Chondrocyte (in vitro differentiated cells): ENCODE data around the gene DUSP15. TPM values are rescaled to one million over a fixed set of nuclear protein-coding genes. Genes with fewer than 3 reads are reported as not detected.

Experiments used
- DNase-seq: peaks from one replicate; pipeline ENCODE4 v3.0.0; 2021; ENCODE audit warnings: mixed read lengths, low spot score
- H3K27ac Mint-ChIP-seq: one replicate; pipeline ENCODE4 v1.8.0; 2021; ENCODE audit warnings: mild to moderate bottlenecking, moderate library complexity, mixed read lengths; ENCODE audit not compliant: unreplicated experiment
- H3K27me3 Mint-ChIP-seq: 2 replicates; pipeline ENCODE4 v1.8.0; 2021; ENCODE audit warnings: low read depth, mixed read lengths
- H3K36me3 Mint-ChIP-seq: 2 replicates; pipeline ENCODE4 v1.8.0; 2021; ENCODE audit warnings: low read depth, mixed read lengths
- H3K4me1 Mint-ChIP-seq: 2 replicates; pipeline ENCODE4 v1.8.0; 2021; ENCODE audit warnings: low read depth, mild to moderate bottlenecking, mixed read lengths
- H3K4me3 Mint-ChIP-seq: one replicate; pipeline ENCODE4 v1.8.0; 2021; ENCODE audit warnings: mild to moderate bottlenecking, moderate library complexity, mixed read lengths; ENCODE audit not compliant: unreplicated experiment
- H3K9me3 Mint-ChIP-seq: 2 replicates; pipeline ENCODE4 v1.8.0; 2021; ENCODE audit warnings: low read depth, mixed read lengths
- CTCF ChIP-seq: fragments of 200-600 bp; sonication (generic); IDR thresholded peaks from 2 replicates; pipeline ENCODE4 v1.5.0; 2021; ENCODE audit warnings: antibody characterized with exemption, mild to moderate bottlenecking, moderate library complexity
- total RNA-seq: library from RNA; stranded (reverse); gene quantifications from 3 replicates; pipeline ENCODE4 v1.2.1, GENCODE V29; 2021

DUSP15 gene
- total RNA-seq, 1 donor from 2014 or later, result 11.5 TPM

- no peaks in the 10 kb centered on the region for H3K9me3 Mint-ChIP-seq
- no peak overlapping the region for H3K27ac Mint-ChIP-seq
- peaks cover 8% of the 10 kb centered on the region for H3K4me1 Mint-ChIP-seq
- no peaks in the 10 kb centered on the region for H3K36me3 Mint-ChIP-seq
- no peak overlapping the region for H3K4me3 Mint-ChIP-seq
- peaks cover 2% of the 10 kb centered on the region for H3K27me3 Mint-ChIP-seq
- no peak for TF ChIP-seq CTCF
- DNase-seq, result no peak
Measured at GRCh38 chr20:31827059-31827458, 43.3 kb downstream of the DUSP15 start.

- H3K27me3 Mint-ChIP-seq, result peaks cover 2% of the 10 kb centered on the region
- no peaks in the 10 kb centered on the region for H3K9me3 Mint-ChIP-seq
- no peak for TF ChIP-seq CTCF
- H3K4me3 Mint-ChIP-seq, result no peak overlapping the region
- DNase-seq, result no peak
- no peaks in the 10 kb centered on the region for H3K36me3 Mint-ChIP-seq
- H3K4me1 Mint-ChIP-seq, result peaks cover 12% of the 10 kb centered on the region
- H3K27ac Mint-ChIP-seq, result no peak overlapping the region
Measured at GRCh38 chr20:31826074-31826473, 44.3 kb downstream of the DUSP15 start.

DNA sequence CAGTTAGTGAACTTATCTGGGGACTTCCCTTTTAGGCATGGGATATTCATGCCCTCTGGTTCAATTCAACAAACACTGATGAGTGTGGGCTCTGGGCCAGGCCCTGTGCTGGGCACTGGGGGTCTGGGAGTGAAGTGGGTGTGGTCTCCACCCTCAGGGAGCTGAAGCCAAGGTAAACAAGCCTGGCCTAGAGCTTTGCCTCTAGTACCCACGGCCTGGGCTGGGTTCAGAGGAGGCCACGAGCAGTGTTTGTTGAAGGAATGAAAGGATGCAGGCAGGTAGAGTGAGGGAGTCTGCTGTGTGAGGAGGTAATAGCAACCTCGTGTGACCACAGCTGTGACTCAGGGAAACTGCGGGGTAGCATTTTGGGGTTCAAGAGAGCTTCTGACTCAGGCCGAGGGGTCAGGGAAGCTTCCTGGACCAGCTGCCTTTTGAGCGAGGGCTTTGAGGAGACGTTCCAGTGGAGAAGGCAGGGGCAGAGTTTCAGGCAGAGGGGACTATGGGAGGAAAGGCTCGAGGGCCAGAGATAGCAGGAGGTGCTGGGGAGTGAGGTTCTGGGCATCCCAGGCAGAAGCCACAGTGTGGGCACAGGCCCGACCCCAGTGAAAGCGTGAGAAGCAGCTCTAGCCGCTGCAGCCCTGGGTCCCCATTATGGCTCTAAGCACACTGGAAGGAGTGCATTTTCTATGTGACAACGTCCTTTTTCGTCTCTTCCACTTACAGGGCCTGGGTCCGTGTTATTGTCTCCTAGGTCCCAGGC lies 45.6 kb downstream of the DUSP15 start:
- no peaks in the 10 kb centered on the region for H3K9me3 Mint-ChIP-seq
- DNase-seq, result peak; percentile 76
- H3K27ac Mint-ChIP-seq, result no peak overlapping the region
- H3K4me3 Mint-ChIP-seq, result no peak overlapping the region
- peaks cover 12% of the 10 kb centered on the region for H3K4me1 Mint-ChIP-seq
- peaks cover 2% of the 10 kb centered on the region for H3K27me3 Mint-ChIP-seq
- no peaks in the 10 kb centered on the region for H3K36me3 Mint-ChIP-seq
- no peak for TF ChIP-seq CTCF

DNA sequence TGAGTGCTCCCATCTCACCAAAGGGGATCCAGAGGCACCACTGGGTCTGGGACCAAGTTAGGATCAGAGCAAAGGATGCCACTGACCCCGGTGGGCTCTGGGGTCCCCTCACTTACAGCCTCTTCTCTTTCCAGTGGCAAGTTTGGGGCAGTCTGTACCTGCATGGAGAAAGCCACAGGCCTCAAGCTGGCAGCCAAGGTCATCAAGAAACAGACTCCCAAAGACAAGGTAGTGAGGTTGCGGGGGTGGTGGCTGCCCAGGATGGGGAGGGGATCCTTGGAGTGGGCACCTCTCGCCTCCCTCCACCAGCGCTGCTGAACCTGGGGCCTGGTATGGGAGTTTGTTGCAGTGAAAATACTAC lies 46.2 kb downstream of the DUSP15 start:
- Mint-ChIP-seq H3K36me3 (no peaks in the 10 kb centered on the region), H3K4me1 (peaks cover 12% of the 10 kb centered on the region), H3K4me3 (no peak overlapping the region), H3K27ac (no peak overlapping the region), H3K9me3 (no peaks in the 10 kb centered on the region), H3K27me3 (peaks cover 2% of the 10 kb centered on the region)
- peak; percentile 54 for DNase-seq
- no peak for TF ChIP-seq CTCF

GRCh38 chr20:31823360-31824124 lies 46.8 kb downstream of the DUSP15 start:
- Mint-ChIP-seq H3K4me1 (peaks cover 11% of the 10 kb centered on the region), H3K36me3 (no peaks in the 10 kb centered on the region), H3K27ac (no peak overlapping the region), H3K4me3 (peak overlapping the region; percentile 6), H3K27me3 (peaks cover 2% of the 10 kb centered on the region), H3K9me3 (no peaks in the 10 kb centered on the region)
- TF ChIP-seq CTCF, result no peak
- DNase-seq, result peak; percentile 71
